Breast epithelium (tissue), 3 donors: ENCODE data around the gene SPON1.

Experiments
- CTCF ChIP-seq, 3 donors: fragments of 450-650 bp; IDR thresholded peaks; one replicate each; pipeline ENCODE4 v1.5.1; 2016 to 2017; ENCODE audit warnings: antibody characterized with exemption in 3 of 3, mild to moderate bottlenecking in 3 of 3, moderate library complexity in 3 of 3
- POLR2A ChIP-seq: fragments of 450-650 bp; IDR thresholded peaks from one replicate; pipeline ENCODE4 v1.6.1; 2016; ENCODE audit warnings: antibody characterized with exemption, mild to moderate bottlenecking, moderate library complexity
- POLR2AphosphoS5 ChIP-seq, 3 donors: sonication (generic); formaldehyde crosslinking; IDR thresholded peaks; one replicate each; pipeline ENCODE4 v1.6.1; 2017; ENCODE audit warnings: antibody characterized with exemption in 3 of 3

- TF ChIP-seq POLR2A: no peak
- no peak for TF ChIP-seq CTCF (IDR thresholded peaks at IDR 0.05)
- TF ChIP-seq POLR2AphosphoS5 (IDR thresholded peaks at IDR 0.05): no peak
Observed at GRCh38 chr11:14018441-14018840, 55.9 kb downstream of the SPON1 start.
